GM18861 (cell line): ENCODE measurements around the gene PDE1C.

Experiments
- ATAC-seq: cut with Tn5 transposase; IDR thresholded peaks from one replicate; pipeline ENCODE4 v1.9.1; 2021; ENCODE audit not compliant: unreplicated experiment

The PDE1C gene

DNA sequence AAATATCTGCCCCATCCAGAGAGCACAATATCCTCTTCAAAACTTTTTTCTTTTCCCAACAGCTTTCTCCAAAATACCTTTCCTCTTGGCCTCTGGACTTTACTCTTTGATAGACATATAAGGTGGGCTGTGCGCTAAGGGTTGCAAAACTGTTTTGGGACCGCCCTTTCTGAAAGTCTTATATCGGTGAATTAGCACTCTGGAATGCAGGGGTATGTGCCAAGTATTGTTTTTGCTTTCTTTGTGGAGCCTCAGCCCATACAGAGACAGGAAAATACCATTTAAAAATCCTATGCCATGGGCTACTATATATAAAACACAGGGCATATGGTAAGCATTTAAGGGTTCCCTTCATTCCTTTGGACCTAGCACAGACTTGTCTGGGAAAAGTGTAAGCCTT is 345.5 kb downstream of the PDE1C start:
- no peak for ATAC-seq

GRCh38 chr7:31720366-31720765 is 349.8 kb downstream of the PDE1C start:
- ATAC-seq, result no peak

GRCh38 chr7:31716355-31716754 is 353.9 kb downstream of the PDE1C start:
- no peak for ATAC-seq

GRCh38 chr7:31710171-31710570 is 360.0 kb downstream of the PDE1C start:
- no peak for ATAC-seq

- ATAC-seq, result no peak
Observed at GRCh38 chr7:31707089-31707488, 363.1 kb downstream of the PDE1C start.

DNA sequence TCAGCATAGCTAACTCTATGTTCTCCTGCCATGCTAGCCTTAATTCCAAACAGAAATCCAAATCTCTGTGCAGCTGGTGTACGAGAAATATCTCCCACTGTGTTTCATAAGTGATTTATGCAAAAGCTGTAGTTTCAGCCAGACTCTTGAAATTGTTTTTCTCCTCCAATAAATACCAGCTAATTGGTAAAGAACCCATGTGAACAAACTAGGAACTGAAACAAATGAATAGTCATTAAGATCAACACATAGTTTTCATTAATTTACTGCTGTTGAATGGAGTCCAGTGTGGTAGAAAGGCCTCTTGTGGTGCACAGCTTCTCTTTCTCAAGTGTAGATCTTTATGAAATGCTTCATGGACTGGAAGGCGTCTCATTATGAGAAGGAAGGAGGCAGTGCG is 364.8 kb downstream of the PDE1C start:
- no peak for ATAC-seq

- ATAC-seq, result no peak
Observed at GRCh38 chr7:31702354-31702753, 367.9 kb downstream of the PDE1C start.
